ENCODE data around the gene TAF8.
"Not testable (repeated sequence)": the region's sequence is repeated elsewhere in the genome, so short reads cannot be mapped to it uniquely, and the experiment has no call there.

Gene TAF8, protein sequence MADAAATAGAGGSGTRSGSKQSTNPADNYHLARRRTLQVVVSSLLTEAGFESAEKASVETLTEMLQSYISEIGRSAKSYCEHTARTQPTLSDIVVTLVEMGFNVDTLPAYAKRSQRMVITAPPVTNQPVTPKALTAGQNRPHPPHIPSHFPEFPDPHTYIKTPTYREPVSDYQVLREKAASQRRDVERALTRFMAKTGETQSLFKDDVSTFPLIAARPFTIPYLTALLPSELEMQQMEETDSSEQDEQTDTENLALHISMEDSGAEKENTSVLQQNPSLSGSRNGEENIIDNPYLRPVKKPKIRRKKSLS

DNA sequence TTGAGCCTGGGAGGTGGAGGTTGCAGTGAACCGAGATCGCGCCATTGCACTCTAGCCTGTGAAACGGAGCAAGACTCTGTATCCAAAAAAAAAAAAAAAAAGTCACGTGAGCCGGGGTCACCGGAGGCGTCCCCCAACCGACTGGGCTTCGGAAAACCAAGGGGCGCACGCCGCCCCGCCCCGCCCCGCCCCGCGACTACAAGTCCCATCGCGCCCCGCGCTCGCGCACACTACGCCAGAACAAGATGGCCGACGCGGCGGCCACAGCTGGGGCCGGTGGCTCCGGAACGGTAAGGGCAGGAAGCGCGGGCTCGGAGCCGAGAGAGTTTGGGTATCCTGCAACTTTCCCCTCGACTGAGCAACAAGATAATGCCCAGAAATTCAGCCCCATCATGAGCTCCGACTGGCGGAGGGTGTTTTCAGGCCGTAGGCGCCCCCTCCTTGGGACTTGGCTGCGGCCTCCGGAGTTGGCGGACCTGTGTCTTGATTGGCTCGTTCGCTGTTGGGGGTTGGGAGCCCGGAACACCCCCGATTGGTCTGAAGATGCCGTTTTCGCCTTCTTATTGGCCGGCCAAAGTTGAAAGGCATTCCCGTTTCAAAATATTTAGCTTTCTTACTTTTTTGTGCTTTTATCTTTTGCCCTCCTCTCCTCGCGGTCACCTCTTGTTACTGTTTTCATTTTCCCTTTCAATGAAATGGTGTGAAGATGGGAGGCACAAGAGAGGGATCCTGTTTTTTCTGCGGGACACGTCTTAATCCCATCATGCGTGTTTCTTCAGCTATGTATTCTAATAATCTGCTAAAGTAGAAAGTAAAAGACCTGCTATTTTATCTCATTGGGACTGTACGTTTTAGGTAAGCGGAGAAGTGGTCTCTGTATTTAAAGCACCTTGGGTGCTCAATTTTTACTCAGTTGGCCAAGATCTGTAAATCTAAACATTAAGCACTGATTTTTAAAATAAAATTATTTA, at the start of gene TAF8:
TSS of gene TAF8 (plus strand) at position 228 of the 971 bp plus-strand sequence. CDS start at position 246, 18 bp downstream.
- peak; percentile 94 for DNase-seq

DNA sequence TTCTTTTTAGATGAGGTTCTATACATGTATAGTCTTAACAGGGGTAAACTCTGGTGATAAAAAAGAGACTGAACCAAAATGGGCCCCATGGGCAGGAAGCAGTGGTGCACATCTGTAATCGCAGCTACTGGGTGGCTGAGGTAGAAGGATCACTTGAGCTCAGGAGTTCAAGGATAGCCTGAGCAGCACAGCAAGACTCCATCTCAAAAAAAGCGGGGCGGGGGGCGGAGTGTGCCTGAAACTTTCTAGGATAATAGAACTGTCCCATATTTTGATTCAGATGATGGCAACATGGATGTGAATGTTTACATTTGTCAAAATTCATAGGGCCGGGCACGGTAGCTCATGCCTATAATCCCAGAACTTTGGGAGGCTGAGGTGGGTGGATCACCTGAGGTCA, 48.8 kb upstream of the TAF8 start:
- peak; percentile 49 for DNase-seq

DNA sequence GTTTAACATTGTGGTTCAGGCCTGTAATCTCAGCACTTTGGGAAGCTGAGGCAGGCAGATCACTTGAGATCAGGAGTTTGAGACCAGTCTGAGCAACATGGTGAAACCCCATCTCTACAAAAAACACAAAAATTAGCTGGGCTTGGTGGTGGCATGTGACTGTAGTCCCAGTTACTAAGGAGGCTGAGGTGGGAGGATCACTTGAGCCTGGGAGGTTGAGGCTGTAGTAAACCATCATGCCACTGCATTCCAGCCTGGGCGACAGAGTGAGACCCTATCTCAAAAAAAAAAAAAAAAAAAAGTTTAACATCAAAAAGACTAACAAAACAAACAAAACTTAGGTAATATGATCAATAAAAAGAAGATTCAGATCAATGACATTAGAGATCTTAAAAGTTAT, 46.7 kb upstream of the TAF8 start:
- not testable (repeated sequence) for DNase-seq

DNA sequence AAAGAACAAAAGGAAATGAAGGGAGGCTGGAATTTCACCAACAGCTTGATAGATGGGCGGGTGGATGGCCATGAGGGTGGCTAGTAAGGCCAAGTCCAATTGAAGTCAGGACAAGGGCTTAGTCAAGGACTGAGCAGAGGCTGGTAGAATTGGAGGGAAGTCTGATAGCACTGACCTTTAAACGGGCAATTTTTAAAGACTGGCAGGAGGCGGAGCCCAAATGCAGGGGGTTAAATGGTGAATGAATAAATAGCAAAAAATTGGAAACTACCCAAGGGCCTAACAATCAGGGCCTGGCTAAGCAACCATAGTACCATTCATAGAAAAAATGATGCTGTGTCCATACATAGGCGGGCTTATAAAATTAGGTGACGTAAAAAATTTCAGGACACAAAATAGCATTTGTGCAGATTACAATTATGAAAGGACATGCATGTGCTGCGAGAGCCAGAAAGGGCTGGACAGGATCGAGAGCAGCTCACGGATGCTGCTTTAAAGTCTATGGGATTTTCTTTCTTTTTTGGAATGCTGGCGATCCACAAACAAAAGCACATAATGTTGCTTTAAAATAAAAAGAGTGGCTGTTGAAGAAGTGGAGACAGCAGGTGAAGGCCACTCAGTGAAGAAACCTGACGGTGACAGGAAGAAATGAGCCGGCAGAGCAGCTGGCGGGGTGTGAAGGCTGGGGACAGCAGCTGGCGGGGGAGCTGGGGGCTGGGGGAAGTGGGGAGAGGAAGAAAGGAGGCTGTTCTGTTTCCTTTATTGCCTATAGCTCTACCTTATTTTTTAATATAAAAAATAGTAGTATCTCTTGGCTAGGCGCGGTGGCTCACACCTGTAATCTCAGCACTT, 42.8 kb upstream of the TAF8 start:
- peak; percentile 63 for DNase-seq

DNA sequence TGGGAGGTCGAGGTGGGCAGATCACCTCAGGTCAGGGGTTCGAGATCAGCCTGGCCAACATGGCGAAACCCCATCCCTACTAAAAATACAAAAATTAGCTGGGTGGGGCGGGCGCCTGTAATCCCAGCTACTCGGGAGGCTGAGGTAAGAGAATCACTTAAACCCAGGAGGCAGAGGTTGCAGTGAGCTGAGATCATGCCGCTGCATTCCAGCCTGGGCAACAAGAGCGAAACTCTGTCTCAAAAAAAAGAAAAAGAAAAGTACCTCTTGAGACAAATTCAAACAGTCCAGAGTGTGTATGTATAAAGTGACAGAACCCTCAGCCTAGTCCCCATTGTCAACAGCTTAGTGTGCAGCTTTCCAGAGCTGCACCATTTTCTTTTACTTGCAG, 42.2 kb upstream of the TAF8 start:
- peak; percentile 53 for DNase-seq

DNA sequence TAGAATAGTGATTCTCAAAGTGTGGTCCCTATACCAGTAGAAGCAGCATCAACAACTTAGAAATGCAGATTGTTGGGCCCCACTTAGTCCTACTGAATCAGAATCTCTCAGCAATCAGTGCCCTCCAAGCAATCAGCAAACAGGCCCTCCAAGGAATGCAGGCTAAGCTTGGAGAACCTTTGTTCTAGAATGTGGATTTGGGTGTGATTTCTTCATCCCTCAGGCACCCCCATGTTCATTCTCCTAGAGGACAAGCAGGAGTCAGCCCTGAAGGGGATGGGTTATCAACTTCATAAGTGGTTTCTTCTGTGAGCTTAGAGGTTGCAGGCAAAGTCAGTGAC, 40.5 kb upstream of the TAF8 start:
- DNase-seq, result no peak

DNA sequence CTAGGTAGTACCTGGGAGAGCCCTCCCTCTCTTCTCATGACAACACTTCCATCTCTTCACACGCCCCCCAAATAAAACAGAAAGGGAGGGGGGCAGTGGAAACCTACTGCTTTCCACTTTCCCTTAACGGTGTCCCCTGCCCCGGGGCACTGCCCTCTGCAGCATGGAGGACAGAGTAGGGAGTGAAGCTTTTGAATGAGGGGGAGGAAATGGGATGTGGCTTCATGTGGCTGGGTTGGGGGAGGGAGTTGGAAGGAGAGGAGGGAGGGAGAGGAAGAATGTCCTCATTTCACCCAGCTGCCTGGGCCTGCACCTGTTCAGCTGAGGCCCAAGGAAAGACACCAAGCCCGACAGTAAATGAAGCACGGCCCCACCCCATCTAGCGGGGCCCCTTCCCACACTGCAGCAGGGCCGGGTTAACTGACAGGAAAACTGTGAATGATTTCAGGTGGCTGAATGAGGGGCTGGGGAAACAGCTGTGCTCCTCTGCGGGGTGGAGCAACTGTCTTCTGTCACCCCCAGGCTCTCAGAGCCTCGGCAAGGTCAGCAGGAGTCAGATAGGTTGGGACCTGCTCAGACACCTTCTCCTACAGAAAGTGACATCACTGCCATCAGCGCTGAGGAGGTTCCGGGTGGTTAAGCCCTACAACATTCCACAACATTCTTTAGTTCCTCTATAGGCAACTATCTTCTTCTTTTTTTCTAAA, 40.0 kb upstream of the TAF8 start:
- DNase-seq, result peak; percentile 56

DNA sequence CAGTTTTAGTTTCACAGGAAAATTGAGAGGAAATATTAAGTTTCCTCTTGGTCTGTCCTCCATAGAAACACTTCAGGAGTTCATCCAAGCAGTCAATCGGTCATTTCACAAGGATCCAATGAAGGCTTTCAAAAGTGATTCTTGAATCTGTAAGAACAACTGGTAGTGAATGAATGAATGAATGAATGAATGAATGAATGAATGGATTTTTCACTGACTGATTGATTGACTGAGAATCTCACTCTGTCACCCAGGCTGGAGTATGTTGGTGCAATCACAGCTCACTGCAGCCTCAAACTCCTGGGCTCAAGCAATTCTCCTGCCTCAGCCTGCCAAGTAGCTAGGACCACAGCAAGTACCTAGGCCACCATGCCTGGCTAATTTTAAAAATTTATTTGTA, 39.4 kb upstream of the TAF8 start:
- no peak for DNase-seq

DNA sequence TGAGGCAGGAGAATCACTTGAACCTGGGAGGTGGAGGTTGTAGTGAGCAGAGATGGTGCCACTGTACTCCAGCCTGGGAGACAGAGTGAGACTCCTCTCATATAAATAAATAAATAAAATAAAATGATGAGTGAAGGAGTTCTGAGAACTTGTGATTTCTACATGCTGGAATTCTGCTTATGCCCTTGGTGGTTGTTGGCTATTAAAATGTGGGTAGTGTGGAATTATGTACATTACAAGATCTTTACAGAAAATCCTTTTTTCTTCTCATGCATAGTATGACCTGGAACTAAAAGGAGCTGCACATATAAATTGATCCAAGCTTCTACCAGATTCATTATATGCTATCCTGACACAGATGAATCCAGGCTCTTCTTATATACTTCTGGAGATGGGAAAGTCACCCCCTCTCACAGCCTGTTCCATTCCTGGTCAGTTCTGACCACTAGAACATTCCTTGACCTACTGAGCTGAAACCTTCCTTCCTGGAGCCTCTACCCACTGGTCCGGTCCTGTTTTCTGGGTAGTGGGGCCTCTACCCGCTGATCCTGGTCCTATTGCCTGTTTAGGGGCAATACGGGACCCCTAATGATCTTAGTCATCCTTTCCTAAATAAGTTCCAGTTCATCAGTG, 37.7 kb upstream of the TAF8 start:
- DNase-seq, result no peak

DNA sequence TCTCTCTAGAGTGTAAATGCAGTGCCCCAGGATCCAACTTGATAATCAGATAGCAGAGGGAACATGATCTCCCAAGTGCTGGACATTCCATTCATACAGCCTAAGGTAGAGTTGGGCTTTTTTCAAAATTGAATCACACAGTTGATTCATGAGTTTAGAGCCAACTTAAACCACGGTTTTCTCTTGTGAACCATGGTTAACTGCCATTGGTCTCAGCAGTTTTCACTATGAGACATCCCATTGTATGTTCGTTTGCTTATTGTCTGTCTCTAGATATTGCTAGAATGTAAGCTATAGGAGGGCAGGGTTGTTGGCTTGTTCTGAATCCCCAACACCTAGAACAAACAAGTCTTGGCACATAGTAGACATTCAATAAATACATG, 37.2 kb upstream of the TAF8 start:
- DNase-seq, result no peak

DNA sequence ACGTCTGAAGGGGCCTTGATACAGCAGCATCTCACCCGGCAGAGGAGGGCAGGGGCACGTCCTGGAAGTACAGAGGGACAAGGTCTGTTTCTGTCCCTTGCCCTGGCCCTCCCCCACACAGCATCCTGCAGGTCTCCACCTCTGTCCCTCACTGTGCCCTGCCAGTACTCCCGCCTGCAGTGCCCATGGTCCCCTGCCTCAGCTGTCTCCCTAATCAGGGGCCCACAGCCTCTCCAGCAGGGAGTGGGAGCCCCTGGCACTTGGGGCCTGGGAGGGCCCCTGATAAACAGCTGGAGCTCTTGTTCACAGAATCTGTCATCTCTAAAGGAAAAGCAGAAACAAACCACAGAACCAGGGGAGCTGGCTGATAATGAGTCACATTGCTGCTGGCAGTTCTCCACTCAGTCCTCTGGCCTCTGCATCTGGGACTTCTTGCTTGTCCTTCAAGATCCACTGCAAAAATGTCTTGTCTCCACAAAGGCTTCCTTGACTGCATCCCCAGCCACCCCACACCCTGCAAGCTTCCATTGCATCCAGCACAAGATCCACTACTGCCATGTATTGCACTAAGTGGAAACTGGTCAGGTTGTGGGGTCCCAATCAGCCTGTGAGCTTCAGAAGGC, 33.2 kb upstream of the TAF8 start:
- DNase-seq, result no peak

DNA sequence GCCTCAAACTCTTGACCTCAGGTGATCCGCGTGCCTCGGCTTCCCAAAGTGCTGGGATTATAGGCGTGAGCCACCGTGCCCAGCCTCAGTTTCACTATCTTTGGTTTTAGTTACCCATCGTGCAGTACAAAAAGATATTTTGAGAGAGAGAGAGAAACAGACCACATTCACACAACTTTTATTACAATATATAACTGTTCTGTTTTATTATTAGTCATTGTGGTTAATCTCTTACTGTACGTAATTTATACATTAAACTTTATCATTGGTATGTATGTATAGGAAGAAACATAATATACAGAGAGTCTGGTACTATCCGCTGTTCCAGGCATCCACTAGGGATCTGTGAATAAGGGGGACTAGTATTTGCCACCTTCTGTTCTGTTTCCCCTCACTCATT, 29.4 kb upstream of the TAF8 start:
- DNase-seq, result no peak

DNA sequence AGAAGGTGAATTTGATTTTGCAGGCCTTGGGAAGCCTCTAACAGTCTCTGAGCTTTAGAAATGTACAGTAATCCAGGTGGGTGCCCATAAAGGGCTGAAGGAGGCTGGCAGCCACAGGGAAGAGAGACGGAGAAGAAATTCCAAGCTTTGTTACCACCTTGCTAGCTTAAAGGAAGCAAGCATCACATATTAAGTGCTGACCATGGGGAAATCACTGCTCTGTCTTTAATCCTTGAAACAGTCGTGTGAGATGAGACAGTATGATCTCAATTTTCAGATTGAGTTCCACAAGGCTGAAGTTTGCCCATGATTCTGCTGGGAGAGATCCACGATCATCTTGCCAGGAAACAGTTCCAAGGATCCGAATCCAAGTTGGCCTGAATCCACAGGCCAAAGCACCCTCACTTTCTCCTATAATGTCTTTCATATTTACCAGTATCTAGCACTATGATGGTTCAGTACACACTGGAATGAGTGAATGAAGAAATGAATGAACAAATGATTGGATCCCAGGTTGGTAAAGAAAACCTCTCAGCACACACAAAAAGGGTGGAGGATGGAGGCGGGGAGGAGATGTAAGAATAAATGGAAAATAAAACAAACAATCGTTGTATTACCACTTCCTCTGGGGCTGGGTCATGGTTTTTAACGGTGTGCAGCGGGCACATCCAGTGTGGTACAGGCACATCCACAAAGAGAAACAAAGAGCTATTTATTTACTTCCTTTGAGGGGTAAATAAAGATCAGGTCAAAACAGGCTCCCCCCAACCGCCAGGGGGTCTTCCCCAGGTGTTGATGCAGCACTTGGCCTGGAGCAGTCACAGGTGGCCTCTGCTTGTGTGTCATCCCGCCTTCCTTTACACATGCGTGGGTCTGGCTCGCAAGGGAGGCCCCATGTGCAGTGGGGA, 28.2 kb upstream of the TAF8 start:
- peak; percentile 83 for DNase-seq

DNA sequence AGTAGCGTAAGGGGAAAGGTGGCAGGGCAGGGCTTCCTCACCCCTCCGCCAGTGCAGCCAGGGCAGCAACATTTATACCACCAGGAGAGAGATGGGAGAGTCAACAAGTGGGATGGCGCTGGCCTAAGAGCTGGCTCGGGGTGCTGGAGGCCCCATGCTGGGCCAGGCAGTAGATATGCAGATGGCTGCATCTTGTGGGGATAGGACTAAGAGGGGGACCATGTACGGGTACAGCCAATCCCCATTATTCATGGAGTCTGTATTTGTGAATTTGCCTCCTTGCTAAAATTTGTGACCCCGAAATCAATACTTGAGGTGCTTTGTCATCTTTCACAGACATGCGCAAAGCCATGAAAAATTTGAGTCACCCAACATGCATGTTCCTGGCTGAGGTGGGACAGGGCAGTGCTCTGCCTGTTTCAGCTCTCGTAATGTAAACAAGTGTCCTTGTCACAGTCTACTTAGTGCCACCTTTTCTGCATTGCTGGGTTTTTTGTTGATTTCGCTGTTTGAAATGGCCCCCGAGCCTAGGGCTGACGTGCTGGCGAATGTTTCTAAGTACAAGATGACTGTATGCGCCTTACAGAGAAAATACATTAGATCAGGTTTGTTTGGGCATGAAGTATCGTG, 27.5 kb upstream of the TAF8 start:
- no peak for DNase-seq

DNA sequence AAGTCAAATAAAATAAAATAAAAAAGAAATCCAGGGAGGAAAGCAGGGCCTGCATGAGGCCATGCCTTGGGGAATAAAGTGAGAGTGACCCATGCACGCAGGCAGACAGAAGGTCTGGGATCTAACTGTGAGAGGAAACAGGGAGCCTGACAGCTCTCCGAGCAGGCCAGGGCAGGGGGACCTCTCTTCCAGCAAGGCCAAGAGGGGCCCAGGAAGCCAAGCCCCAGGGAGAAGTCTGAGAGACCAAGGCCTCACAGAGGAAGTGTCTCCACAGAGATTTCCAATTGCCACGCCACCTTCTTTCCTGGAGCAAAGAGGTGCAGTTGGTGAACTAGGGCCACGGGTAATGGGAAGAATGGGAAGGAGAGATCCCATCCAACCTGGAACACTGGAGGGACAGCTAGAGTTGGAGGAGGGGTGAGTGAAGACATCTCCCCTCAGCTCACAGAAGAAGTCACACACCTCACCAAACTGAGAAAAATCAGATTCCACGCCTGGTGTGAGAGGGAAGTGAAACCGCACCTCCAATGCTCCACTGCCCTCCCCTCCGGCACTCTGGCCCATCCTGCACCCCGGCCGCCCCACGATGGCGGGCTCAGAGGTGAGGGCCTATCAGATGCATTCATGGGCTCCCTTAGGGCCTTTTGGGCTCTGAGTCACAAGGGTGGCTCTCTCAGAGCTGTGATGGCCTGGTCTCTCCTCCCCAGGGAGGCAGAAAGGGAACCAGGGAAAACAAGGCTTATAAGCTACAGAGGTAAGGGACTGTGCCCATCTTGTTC, 25.1 kb upstream of the TAF8 start:
- DNase-seq, result no peak

DNA sequence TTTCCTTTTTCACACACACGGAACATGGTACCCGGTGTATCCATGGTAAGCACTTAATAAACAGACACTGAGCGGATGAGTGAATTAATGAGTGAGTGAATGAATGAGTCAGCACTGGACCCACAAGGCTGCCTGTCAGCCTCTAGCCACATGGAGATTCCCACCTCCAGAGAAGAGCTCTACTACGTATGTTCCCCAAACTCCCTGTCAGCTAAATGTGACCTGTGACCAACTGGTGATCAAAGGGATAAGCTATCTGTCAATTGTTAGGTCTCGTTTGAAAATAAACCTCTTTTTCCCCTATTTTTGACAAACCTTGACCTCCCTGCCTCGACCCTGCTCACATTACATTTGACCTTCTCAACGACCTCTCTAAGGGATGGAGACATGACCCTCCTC, 24.5 kb upstream of the TAF8 start:
- DNase-seq, result no peak

DNA sequence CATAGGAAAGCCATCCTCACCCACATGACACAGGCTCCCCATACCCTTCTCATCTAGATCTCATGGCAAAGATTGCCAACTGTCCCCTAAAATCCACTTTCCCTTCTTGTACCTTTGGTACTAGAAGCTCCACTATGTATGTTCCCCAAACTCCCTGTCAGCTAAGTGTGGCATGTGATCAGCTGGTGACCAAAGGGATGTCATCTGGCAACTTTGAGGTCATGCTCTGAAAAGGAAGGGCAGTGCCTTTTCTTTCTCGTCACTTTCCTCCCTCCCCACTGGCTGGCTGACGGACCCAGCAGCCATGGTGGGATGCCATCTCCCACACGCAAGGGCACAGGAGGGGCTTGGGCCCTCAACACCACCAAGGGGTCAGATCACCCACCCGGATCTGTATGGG, 23.8 kb upstream of the TAF8 start:
- no peak for DNase-seq

DNA sequence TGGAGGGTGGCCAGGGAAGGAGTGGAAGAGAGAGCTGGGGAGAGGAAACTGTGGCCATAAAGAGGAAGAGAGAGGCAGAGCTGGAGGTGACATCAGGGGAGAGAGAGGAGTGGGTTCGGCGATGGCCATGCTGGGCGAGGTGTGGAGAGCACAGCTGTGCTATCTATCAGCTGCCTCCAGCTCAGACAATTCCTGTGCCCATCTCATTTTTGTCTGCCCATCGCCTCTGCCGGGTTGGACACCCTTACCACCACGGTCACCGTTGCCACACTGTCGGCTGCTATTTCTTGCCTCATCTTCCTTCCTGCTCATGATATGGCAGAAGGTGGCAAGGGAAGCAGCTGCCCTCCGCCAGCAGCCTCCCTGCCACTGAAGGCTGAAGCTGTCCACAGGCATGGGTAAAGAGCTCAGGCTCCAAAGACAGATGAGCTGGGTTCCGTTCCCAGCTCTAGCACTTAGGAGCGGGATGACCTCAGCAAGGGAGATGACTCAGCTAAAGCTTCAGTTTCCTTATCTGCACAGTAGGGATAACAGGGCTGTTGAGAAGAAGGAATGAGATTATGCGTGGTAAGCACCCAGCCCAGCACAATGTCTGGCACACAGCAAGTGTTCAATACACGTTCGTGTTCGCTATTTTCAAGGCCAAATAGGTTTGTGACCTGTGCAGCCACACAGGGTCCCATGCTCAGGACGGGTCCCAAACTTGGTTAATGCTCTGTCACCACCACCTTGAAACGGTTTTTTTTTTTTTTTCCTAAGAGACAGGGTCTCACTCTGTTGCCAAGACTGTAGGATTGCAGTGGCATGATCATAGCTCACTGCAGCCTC, 21.9 kb upstream of the TAF8 start:
- no peak for DNase-seq
